ENCODE data around the gene MIER1.
"Not testable (repeated sequence)": the region's sequence is repeated elsewhere in the genome, so short reads cannot be mapped to it uniquely, and the experiment has no call there.

The MIER1 gene

GRCh38 chr1:66924756-66925557, at the start of gene MIER1, which contains the start of gene DNAI4:
Gene MIER1 (plus strand): TSS chr1:66924990. CDS start chr1:66925029, 39 bp downstream.
Gene DNAI4 (minus strand): TSS chr1:66924856. CDS start chr1:66924831, 25 bp downstream.
- DNase-seq: peak; percentile 97 to 98

- no peak for DNase-seq
Observed at GRCh38 chr1:66876664-66877063, 48.1 kb upstream of the MIER1 start.

- DNase-seq: no peak
Observed at GRCh38 chr1:66889030-66889429, 35.8 kb upstream of the MIER1 start.

GRCh38 chr1:66890621-66891020, 34.2 kb upstream of the MIER1 start:
- no peak for DNase-seq

GRCh38 chr1:66893712-66894111, 31.1 kb upstream of the MIER1 start:
- DNase-seq: no peak

GRCh38 chr1:66915203-66915602, 9.6 kb upstream of the MIER1 start:
- not testable (repeated sequence) for DNase-seq

GRCh38 chr1:66916320-66916719, 8.5 kb upstream of the MIER1 start:
- DNase-seq: no peak

- no peak for DNase-seq
Observed at GRCh38 chr1:66917476-66917875, 7.3 kb upstream of the MIER1 start.

- no peak for DNase-seq
Observed at GRCh38 chr1:66919063-66919462, 5.7 kb upstream of the MIER1 start.

GRCh38 chr1:66919828-66920227, 5.0 kb upstream of the MIER1 start:
- DNase-seq: no peak

- no peak for DNase-seq
Observed at GRCh38 chr1:66920543-66920942, 4.2 kb upstream of the MIER1 start.

- DNase-seq: no peak
Observed at GRCh38 chr1:66925558-66925910, 744 bp downstream of the MIER1 start.

GRCh38 chr1:66925944-66926343, 1.2 kb downstream of the MIER1 start:
- no peak for DNase-seq

- DNase-seq: no peak
Observed at GRCh38 chr1:66927528-66927927, 2.7 kb downstream of the MIER1 start.

GRCh38 chr1:66929146-66929688, 4.4 kb downstream of the MIER1 start:
- no peak for DNase-seq

GRCh38 chr1:66929691-66929998, 4.9 kb downstream of the MIER1 start:
- no peak for DNase-seq

- peak; percentile 93 to 94 for DNase-seq
Observed at GRCh38 chr1:66929999-66930822, 5.4 kb downstream of the MIER1 start.

- no peak for DNase-seq
Observed at GRCh38 chr1:66930823-66931174, 6.0 kb downstream of the MIER1 start.

- DNase-seq: no peak
Observed at GRCh38 chr1:66931590-66931989, 6.8 kb downstream of the MIER1 start.

- DNase-seq: no peak
Observed at GRCh38 chr1:66932291-66932690, 7.5 kb downstream of the MIER1 start.

- no peak for DNase-seq
Observed at GRCh38 chr1:66933887-66934700, 9.3 kb downstream of the MIER1 start.

- no peak for DNase-seq
Observed at GRCh38 chr1:66937529-66938234, 12.9 kb downstream of the MIER1 start.

Data from activated CD4-positive, alpha-beta T cell treated with anti-CD3 and anti-CD28 coated beads, Interleukin-2, amount 50 U/mL, for 48 hours (primary cell).